ENCODE data around the gene MAMLD1.
"Not testable (repeated sequence)": the region's sequence is repeated elsewhere in the genome, so short reads cannot be mapped to it uniquely, and the experiment has no call there.

MAMLD1 gene

GRCh38 chrX:150337026-150337425, 26.1 kb upstream of the MAMLD1 start:
- Histone ChIP-seq H3K4me2 (ENCODE audit: low read depth, low read length, poor library complexity, severe bottlenecking) (no peak overlapping the region), H3K4me3 (ENCODE audit: insufficient read depth, low read length, poor library complexity, severe bottlenecking) (no peak overlapping the region), H3K79me2 (ENCODE audit: insufficient read depth, low read length) (no peaks in the 10 kb centered on the region), H3F3A (ENCODE audit: insufficient read depth) (no peaks in the 10 kb centered on the region), H4K20me1 (ENCODE audit: low read depth, low read length) (no peaks in the 10 kb centered on the region), H3K9me3 (ENCODE audit: insufficient read depth, low read length) (no peaks in the 10 kb centered on the region), H3K27ac (ENCODE audit: low read depth, low read length) (no peak overlapping the region), H3K36me3 (ENCODE audit: low read length) (no peaks in the 10 kb centered on the region), H3K9me2 (replicated peaks; ENCODE audit: insufficient read depth, low read length) (no peaks in the 10 kb centered on the region), H2AFZ (ENCODE audit: low read depth, low read length, severe bottlenecking) (no peak overlapping the region), H3K9ac (ENCODE audit: low read length) (no peak overlapping the region), H3K27me3 (ENCODE audit: low read length) (no peaks in the 10 kb centered on the region)
- no peak for TF ChIP-seq EZH2phosphoT487 (conservative IDR thresholded peaks at IDR 0.05; ENCODE audit: low read length)
- TF ChIP-seq CTCF (IDR thresholded peaks at IDR 0.05; ENCODE audit: insufficient read depth, low read length, poor library complexity, severe bottlenecking): no peak

DNA sequence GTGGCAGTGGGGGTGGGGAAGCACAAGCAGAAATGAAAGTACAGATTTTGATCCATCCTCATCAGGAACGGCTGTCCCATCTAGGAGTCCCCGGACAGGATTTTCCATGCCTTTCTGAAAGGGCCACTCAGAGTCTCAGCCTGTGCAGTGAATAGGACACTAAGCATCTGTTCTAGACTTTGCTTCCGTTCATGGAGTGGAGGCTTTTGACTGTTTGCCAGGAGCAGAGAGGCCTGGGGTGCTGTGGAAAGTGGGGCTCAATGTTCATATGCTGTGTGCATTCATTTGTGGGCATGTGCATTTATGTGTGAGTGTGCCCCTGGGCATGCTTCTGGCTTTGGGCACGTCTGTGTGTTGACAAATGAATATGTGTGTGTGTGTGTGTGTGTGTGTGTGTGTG, 25.6 kb upstream of the MAMLD1 start:
- Histone ChIP-seq H4K20me1 (ENCODE audit: low read depth, low read length) (no peaks in the 10 kb centered on the region), H3K9me3 (ENCODE audit: insufficient read depth, low read length) (no peaks in the 10 kb centered on the region), H3K9me2 (replicated peaks; ENCODE audit: insufficient read depth, low read length) (no peaks in the 10 kb centered on the region), H3K79me2 (ENCODE audit: insufficient read depth, low read length) (no peaks in the 10 kb centered on the region), H3K9ac (ENCODE audit: low read length) (no peak overlapping the region), H3K36me3 (ENCODE audit: low read length) (no peaks in the 10 kb centered on the region), H3K27me3 (ENCODE audit: low read length) (no peaks in the 10 kb centered on the region), H3K4me3 (ENCODE audit: insufficient read depth, low read length, poor library complexity, severe bottlenecking) (no peak overlapping the region), H3F3A (ENCODE audit: insufficient read depth) (no peaks in the 10 kb centered on the region), H3K4me2 (ENCODE audit: low read depth, low read length, poor library complexity, severe bottlenecking) (no peak overlapping the region), H2AFZ (ENCODE audit: low read depth, low read length, severe bottlenecking) (no peak overlapping the region), H3K27ac (ENCODE audit: low read depth, low read length) (no peak overlapping the region)
- TF ChIP-seq CTCF (IDR thresholded peaks at IDR 0.05; ENCODE audit: insufficient read depth, low read length, poor library complexity, severe bottlenecking): no peak

GRCh38 chrX:150338615-150339014, 24.5 kb upstream of the MAMLD1 start:
- H3K4me3 ChIP-seq (ENCODE audit: insufficient read depth, low read length, poor library complexity, severe bottlenecking): no peak overlapping the region
- no peaks in the 10 kb centered on the region for H3K9me3 ChIP-seq (ENCODE audit: insufficient read depth, low read length)
- no peaks in the 10 kb centered on the region for H3K27me3 ChIP-seq (ENCODE audit: low read length)
- H3K36me3 ChIP-seq (ENCODE audit: low read length): no peaks in the 10 kb centered on the region
- no peaks in the 10 kb centered on the region for H3K9me2 ChIP-seq (replicated peaks; ENCODE audit: insufficient read depth, low read length)
- H3K79me2 ChIP-seq (ENCODE audit: insufficient read depth, low read length): no peaks in the 10 kb centered on the region
- H3K4me2 ChIP-seq (ENCODE audit: low read depth, low read length, poor library complexity, severe bottlenecking): no peak overlapping the region
- H3K9ac ChIP-seq (ENCODE audit: low read length): no peak overlapping the region
- H2AFZ ChIP-seq (ENCODE audit: low read depth, low read length, severe bottlenecking): no peak overlapping the region
- TF ChIP-seq EZH2phosphoT487 (conservative IDR thresholded peaks at IDR 0.05; ENCODE audit: low read length): no peak
- no peak for TF ChIP-seq CTCF (IDR thresholded peaks at IDR 0.05; ENCODE audit: insufficient read depth, low read length, poor library complexity, severe bottlenecking)
- H4K20me1 ChIP-seq (ENCODE audit: low read depth, low read length): no peaks in the 10 kb centered on the region
- no peak overlapping the region for H3K27ac ChIP-seq (ENCODE audit: low read depth, low read length)
- no peaks in the 10 kb centered on the region for H3F3A ChIP-seq (ENCODE audit: insufficient read depth)

DNA sequence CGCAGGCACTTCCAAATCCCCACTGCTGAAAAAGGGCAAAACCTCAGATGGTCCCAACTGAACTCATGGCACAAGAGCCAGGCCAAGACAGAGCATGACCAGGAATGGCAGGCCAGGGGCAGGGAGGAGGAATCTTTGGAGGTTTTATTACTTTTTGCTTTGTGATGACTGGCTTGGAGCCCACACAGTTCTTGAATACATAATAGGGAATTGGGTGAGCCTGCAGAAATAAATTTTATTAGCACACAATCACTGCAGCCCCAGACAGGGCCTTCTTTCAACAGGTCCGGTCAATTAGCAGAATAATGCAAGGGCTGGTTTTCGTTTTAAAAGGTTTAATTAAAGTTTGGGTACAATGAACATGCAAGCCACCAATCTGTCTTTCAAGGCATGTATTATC, 23.4 kb upstream of the MAMLD1 start:
- Histone ChIP-seq H3K9me2 (replicated peaks; ENCODE audit: insufficient read depth, low read length) (no peaks in the 10 kb centered on the region), H3K79me2 (ENCODE audit: insufficient read depth, low read length) (no peaks in the 10 kb centered on the region), H3K4me3 (ENCODE audit: insufficient read depth, low read length, poor library complexity, severe bottlenecking) (no peak overlapping the region), H3K27ac (ENCODE audit: low read depth, low read length) (no peak overlapping the region), H3K9me3 (ENCODE audit: insufficient read depth, low read length) (no peaks in the 10 kb centered on the region), H3K27me3 (ENCODE audit: low read length) (no peaks in the 10 kb centered on the region), H4K20me1 (ENCODE audit: low read depth, low read length) (no peaks in the 10 kb centered on the region), H3K36me3 (ENCODE audit: low read length) (no peaks in the 10 kb centered on the region), H3F3A (ENCODE audit: insufficient read depth) (no peaks in the 10 kb centered on the region), H2AFZ (ENCODE audit: low read depth, low read length, severe bottlenecking) (no peak overlapping the region), H3K4me2 (ENCODE audit: low read depth, low read length, poor library complexity, severe bottlenecking) (no peak overlapping the region), H3K9ac (ENCODE audit: low read length) (no peak overlapping the region)
- no peak for TF ChIP-seq EZH2phosphoT487 (conservative IDR thresholded peaks at IDR 0.05; ENCODE audit: low read length)
- TF ChIP-seq CTCF (IDR thresholded peaks at IDR 0.05; ENCODE audit: insufficient read depth, low read length, poor library complexity, severe bottlenecking): no peak

DNA sequence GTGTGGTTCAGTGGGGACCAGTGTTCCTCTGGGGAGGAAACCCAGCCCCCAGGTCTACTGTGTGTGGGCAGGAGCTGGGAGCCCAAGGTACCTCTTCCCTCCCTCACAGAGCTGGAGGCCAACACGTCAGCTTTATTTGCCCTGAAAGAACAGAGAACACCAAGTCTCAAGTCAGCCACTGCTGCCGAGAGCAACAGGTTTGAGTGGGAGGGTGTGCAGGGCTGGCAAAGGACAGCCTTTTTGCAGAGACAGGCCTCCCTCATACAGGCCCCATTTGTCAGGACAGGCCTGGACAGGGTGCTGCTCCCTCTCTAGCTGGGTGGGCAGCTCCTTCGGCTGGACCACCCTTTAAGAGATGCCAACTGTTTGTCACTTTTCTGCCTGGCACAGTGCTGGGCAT, 22.8 kb upstream of the MAMLD1 start:
- H3F3A ChIP-seq (ENCODE audit: insufficient read depth); H2AFZ ChIP-seq (ENCODE audit: low read depth, low read length, severe bottlenecking); H3K9me3 ChIP-seq (ENCODE audit: insufficient read depth, low read length); H4K20me1 ChIP-seq (ENCODE audit: low read depth, low read length); H3K36me3 ChIP-seq (ENCODE audit: low read length); H3K9ac ChIP-seq (ENCODE audit: low read length); H3K27me3 ChIP-seq (ENCODE audit: low read length); H3K9me2 ChIP-seq (replicated peaks; ENCODE audit: insufficient read depth, low read length); H3K4me2 ChIP-seq (ENCODE audit: low read depth, low read length, poor library complexity, severe bottlenecking); H3K4me3 ChIP-seq (ENCODE audit: insufficient read depth, low read length, poor library complexity, severe bottlenecking); H3K27ac ChIP-seq (ENCODE audit: low read depth, low read length); H3K79me2 ChIP-seq (ENCODE audit: insufficient read depth, low read length): not testable (repeated sequence)

All from SU-DHL-6 (cell line).